ENCODE results near the gene PLEKHN1.
"Not testable (repeated sequence)": the region's sequence is repeated elsewhere in the genome, so short reads cannot be mapped to it uniquely, and the experiment has no call there.

Gene PLEKHN1

GRCh38 chr1:1003618-1004419, 37.5 kb downstream of the PLEKHN1 start:
- TF ChIP-seq CTCF (IDR thresholded peaks at IDR 0.05; ENCODE audit: insufficient read depth, low read depth, low read length, missing control alignments) = no peak
- H3K4me3 ChIP-seq (ENCODE audit: low read depth, low read length) = no peak overlapping the region
- no peak for DNase-seq (ENCODE audit: low read depth)

GRCh38 chr1:1004420-1004779, 38.1 kb downstream of the PLEKHN1 start:
- no peak for DNase-seq (ENCODE audit: low read depth)
- TF ChIP-seq CTCF (IDR thresholded peaks at IDR 0.05; ENCODE audit: insufficient read depth, low read depth, low read length, missing control alignments) = no peak
- no peak overlapping the region for H3K4me3 ChIP-seq (ENCODE audit: low read depth, low read length)

GRCh38 chr1:1004780-1005697, 38.8 kb downstream of the PLEKHN1 start:
- no peak overlapping the region for H3K4me3 ChIP-seq (ENCODE audit: low read depth, low read length)
- no peak for DNase-seq (ENCODE audit: low read depth)
- no peak for TF ChIP-seq CTCF (IDR thresholded peaks at IDR 0.05; ENCODE audit: insufficient read depth, low read depth, low read length, missing control alignments)

- TF ChIP-seq CTCF (IDR thresholded peaks at IDR 0.05; ENCODE audit: insufficient read depth, low read depth, low read length, missing control alignments) = no peak
- no peak overlapping the region for H3K4me3 ChIP-seq (ENCODE audit: low read depth, low read length)
- DNase-seq (ENCODE audit: low read depth) = no peak
Measured at GRCh38 chr1:1005774-1006304, 39.6 kb downstream of the PLEKHN1 start.

GRCh38 chr1:1006305-1007159, 40.2 kb downstream of the PLEKHN1 start:
- no peak for TF ChIP-seq CTCF (IDR thresholded peaks at IDR 0.05; ENCODE audit: insufficient read depth, low read depth, low read length, missing control alignments)
- no peak overlapping the region for H3K4me3 ChIP-seq (ENCODE audit: low read depth, low read length)
- no peak for DNase-seq (ENCODE audit: low read depth)

- not testable (repeated sequence) for H3K4me3 ChIP-seq (ENCODE audit: low read depth, low read length); DNase-seq (ENCODE audit: low read depth)
Measured at GRCh38 chr1:1010131-1010530, 43.8 kb downstream of the PLEKHN1 start.
